ENCODE results near the gene VPS13C.

The VPS13C gene

DNA sequence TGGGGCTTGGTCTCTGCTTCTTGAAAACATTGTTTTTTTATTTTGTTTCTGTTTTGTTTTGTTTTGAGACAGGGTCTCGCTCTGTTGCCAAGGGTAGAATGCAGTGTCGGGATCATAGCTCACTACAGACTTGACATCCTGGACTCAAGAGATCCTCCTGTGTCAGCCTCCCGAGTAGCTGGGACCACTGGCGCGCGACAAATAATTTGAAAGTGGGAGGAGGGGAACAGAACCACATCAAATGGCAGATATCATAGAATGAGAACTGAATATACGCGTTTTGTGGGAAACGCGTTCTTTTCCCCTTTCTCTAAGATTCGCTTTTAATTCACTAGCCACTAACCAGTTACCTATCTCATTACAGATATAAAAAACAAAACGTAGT, 641 bp upstream of the VPS13C start:
- H3K4me3 ChIP-seq (ENCODE audit: low read length): peak overlapping the region; percentile 94
- no peaks in the 10 kb centered on the region for H3K9me3 ChIP-seq (ENCODE audit: control insufficient read depth, insufficient read depth, low read length)
- TF ChIP-seq, protein P1, sequence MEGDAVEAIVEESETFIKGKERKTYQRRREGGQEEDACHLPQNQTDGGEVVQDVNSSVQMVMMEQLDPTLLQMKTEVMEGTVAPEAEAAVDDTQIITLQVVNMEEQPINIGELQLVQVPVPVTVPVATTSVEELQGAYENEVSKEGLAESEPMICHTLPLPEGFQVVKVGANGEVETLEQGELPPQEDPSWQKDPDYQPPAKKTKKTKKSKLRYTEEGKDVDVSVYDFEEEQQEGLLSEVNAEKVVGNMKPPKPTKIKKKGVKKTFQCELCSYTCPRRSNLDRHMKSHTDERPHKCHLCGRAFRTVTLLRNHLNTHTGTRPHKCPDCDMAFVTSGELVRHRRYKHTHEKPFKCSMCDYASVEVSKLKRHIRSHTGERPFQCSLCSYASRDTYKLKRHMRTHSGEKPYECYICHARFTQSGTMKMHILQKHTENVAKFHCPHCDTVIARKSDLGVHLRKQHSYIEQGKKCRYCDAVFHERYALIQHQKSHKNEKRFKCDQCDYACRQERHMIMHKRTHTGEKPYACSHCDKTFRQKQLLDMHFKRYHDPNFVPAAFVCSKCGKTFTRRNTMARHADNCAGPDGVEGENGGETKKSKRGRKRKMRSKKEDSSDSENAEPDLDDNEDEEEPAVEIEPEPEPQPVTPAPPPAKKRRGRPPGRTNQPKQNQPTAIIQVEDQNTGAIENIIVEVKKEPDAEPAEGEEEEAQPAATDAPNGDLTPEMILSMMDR (IDR thresholded peaks at IDR 0.05; ENCODE audit: low read depth, low read length, poor library complexity, severe bottlenecking): no peak
- no peak for TF ChIP-seq EZH2phosphoT487 (IDR thresholded peaks at IDR 0.05; ENCODE audit: borderline replicate concordance, low read length)
- peaks cover 19% of the 10 kb centered on the region for H3K4me1 ChIP-seq (ENCODE audit: control insufficient read depth, low read length)
- peaks cover 36% of the 10 kb centered on the region for H3K79me2 ChIP-seq (ENCODE audit: control insufficient read depth, low read length)
- peaks cover 4% of the 10 kb centered on the region; the same call in 1 of the 2 replicates for H4K20me1 ChIP-seq (ENCODE audit: control insufficient read depth, insufficient read depth, low read depth, low read length)
- peaks cover 8% of the 10 kb centered on the region; the same call in 1 of the 2 replicates for H3K36me3 ChIP-seq (ENCODE audit: control insufficient read depth, low read length)
- H3K27ac ChIP-seq (ENCODE audit: low read depth, low read length): peak overlapping the region; percentile 28
- H3K9me2 ChIP-seq (replicated peaks; ENCODE audit: control insufficient read depth, low read length): no peaks in the 10 kb centered on the region
- H3K4me2 ChIP-seq (ENCODE audit: low read length): peak overlapping the region; percentile 83
- H3F3A ChIP-seq (ENCODE audit: control insufficient read depth, insufficient read depth): no peaks in the 10 kb centered on the region; the same call in 1 of the 2 replicates
- peaks cover 6% of the 10 kb centered on the region; the same call in 1 of the 2 replicates for H3K27me3 ChIP-seq (ENCODE audit: control insufficient read depth, low read length)

DNA sequence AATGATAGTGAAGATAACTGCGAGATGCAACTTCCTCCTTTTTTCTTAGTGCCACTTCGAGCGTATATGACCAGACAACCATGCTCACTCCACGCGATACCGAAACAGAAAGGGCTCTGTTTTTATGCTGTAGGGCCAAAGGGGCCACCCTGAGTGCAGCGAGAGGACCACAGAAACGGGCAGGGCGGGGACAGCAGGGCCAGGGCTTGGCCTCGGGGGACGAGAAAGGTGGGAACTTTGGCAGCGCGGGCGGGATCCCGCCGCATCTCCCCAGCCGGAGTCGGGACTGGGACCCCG, 483 bp downstream of the VPS13C start:
- H3F3A ChIP-seq (ENCODE audit: control insufficient read depth, insufficient read depth): no peaks in the 10 kb centered on the region; the same call in 1 of the 2 replicates
- H3K4me3 ChIP-seq (ENCODE audit: low read length): peak overlapping the region; percentile 94
- H3K9me3 ChIP-seq (ENCODE audit: control insufficient read depth, insufficient read depth, low read length): no peaks in the 10 kb centered on the region
- no peaks in the 10 kb centered on the region for H3K9me2 ChIP-seq (replicated peaks; ENCODE audit: control insufficient read depth, low read length)
- H3K27me3 ChIP-seq (ENCODE audit: control insufficient read depth, low read length): 0 out of 2 replicates have a peak, but pooled peaks cover 2% of the 10 kb centered on the region
- peaks cover 4% of the 10 kb centered on the region; the same call in 1 of the 2 replicates for H4K20me1 ChIP-seq (ENCODE audit: control insufficient read depth, insufficient read depth, low read depth, low read length)
- H3K79me2 ChIP-seq (ENCODE audit: control insufficient read depth, low read length): peaks cover 45% of the 10 kb centered on the region
- peak overlapping the region; percentile 83 for H3K4me2 ChIP-seq (ENCODE audit: low read length)
- peak overlapping the region; percentile 71 for H3K27ac ChIP-seq (ENCODE audit: low read depth, low read length)
- H3K36me3 ChIP-seq (ENCODE audit: control insufficient read depth, low read length): peaks cover 8% of the 10 kb centered on the region; the same call in 1 of the 2 replicates
- H3K4me1 ChIP-seq (ENCODE audit: control insufficient read depth, low read length): peaks cover 19% of the 10 kb centered on the region
- no peak for TF ChIP-seq EZH2phosphoT487 (IDR thresholded peaks at IDR 0.05; ENCODE audit: borderline replicate concordance, low read length)
- TF ChIP-seq, protein P1 (IDR thresholded peaks at IDR 0.05; ENCODE audit: low read depth, low read length, poor library complexity, severe bottlenecking): no peak

DNA sequence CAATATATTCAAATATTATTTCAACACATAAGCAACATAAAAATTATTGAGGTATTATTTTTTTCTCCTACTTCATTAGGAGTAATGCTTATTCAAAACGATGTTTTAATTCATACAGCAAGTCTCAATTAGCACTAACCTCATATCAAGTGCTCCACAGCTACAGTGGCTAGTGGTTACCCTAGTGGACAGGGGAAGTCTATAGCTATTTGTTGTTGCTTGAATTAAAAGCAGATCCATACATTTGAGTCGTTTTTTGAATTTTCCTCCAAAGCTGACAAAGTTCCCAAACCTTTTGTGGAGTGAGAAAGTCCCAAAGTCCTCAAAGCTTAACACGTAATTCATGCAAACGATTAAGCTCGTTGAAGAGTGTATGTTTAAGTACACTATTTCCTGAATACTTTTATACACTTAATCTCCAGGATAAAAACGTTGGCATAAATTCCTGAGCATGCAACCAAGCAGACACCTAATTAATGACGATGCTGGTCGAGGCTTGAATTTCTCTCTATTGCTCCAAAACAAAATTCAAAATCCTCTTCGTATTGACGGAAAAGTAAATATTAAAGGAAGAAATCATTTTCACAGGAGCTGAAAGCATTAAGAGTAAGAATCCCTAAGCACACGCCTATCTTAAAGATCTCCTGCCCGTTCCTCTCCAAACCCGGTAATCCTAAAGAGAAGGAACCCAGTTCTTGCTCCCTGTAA, 985 bp downstream of the VPS13C start:
- Histone ChIP-seq H3K9me2 (replicated peaks; ENCODE audit: control insufficient read depth, low read length) (no peaks in the 10 kb centered on the region), H3K4me3 (ENCODE audit: low read length) (peak overlapping the region; percentile 94), H4K20me1 (ENCODE audit: control insufficient read depth, insufficient read depth, low read depth, low read length) (peaks cover 4% of the 10 kb centered on the region; the same call in 1 of the 2 replicates), H3F3A (ENCODE audit: control insufficient read depth, insufficient read depth) (no peaks in the 10 kb centered on the region; the same call in 1 of the 2 replicates), H3K27me3 (ENCODE audit: control insufficient read depth, low read length) (0 out of 2 replicates have a peak, but pooled peaks cover 2% of the 10 kb centered on the region), H3K27ac (ENCODE audit: low read depth, low read length) (peak overlapping the region; percentile 71), H3K79me2 (ENCODE audit: control insufficient read depth, low read length) (peaks cover 50% of the 10 kb centered on the region), H3K4me2 (ENCODE audit: low read length) (peak overlapping the region; percentile 83), H3K36me3 (ENCODE audit: control insufficient read depth, low read length) (peaks cover 8% of the 10 kb centered on the region; the same call in 1 of the 2 replicates), H3K4me1 (ENCODE audit: control insufficient read depth, low read length) (peaks cover 19% of the 10 kb centered on the region), H3K9me3 (ENCODE audit: control insufficient read depth, insufficient read depth, low read length) (no peaks in the 10 kb centered on the region)
- no peak for TF ChIP-seq EZH2phosphoT487 (IDR thresholded peaks at IDR 0.05; ENCODE audit: borderline replicate concordance, low read length)
- TF ChIP-seq, protein P1 (IDR thresholded peaks at IDR 0.05; ENCODE audit: low read depth, low read length, poor library complexity, severe bottlenecking): no peak
